NCI-H146 treated with DMSO at 0.1 percent for 48 hours (cell line): ENCODE data around the gene DYDC1.
"Not testable (repeated sequence)": the region's sequence is repeated elsewhere in the genome, so short reads cannot be mapped to it uniquely, and the experiment has no call there.

ENCODE experiments used
- DNase-seq: peaks from one replicate; lab custom pipeline; 2025; ENCODE audit not compliant: unreplicated experiment; lab: John Stamatoyannopoulos, UW

Gene DYDC1

DNA sequence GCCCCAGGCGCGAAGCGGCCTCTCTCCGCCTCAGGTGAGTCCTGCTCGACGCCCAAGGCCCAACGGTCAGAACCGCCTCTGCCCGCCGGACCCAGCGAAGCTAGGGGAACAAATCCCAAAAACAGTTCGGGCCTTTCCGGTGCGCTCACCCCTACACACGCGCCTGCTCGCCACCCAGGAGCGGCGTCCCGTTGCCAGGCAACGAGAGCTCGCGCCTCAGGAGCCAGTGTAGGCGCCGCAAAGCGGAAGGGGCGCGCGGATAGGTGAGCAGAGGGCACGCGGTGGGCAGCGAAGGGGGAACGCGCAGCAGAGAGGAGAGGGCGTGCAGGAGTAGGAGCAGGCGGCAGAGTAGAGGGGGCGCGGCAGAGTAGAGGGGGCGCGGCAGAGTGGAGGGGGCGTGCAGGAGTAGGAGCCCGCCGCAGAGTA lies at the start of gene DYDC1, which contains the start of gene DYDC2:
Gene DYDC1, minus strand, starts transcription at position 193 of the 426 bp plus-strand sequence. CDS start 4,154 bp downstream, outside the sequence.
Gene DYDC2, plus strand, starts transcription at position 219 of the 426 bp plus-strand sequence. CDS start 5,663 bp downstream, outside the sequence.
- peak; percentile 67 for DNase-seq

GRCh38 chr10:80406204-80406603 lies 49.6 kb upstream of the DYDC1 start:
- DNase-seq = no peak

- DNase-seq = no peak
These were observed 49.1 kb upstream of the DYDC1 start for GRCh38 chr10:80405626-80406025.

GRCh38 chr10:80405035-80405434 lies 48.5 kb upstream of the DYDC1 start:
- no peak for DNase-seq

DNA sequence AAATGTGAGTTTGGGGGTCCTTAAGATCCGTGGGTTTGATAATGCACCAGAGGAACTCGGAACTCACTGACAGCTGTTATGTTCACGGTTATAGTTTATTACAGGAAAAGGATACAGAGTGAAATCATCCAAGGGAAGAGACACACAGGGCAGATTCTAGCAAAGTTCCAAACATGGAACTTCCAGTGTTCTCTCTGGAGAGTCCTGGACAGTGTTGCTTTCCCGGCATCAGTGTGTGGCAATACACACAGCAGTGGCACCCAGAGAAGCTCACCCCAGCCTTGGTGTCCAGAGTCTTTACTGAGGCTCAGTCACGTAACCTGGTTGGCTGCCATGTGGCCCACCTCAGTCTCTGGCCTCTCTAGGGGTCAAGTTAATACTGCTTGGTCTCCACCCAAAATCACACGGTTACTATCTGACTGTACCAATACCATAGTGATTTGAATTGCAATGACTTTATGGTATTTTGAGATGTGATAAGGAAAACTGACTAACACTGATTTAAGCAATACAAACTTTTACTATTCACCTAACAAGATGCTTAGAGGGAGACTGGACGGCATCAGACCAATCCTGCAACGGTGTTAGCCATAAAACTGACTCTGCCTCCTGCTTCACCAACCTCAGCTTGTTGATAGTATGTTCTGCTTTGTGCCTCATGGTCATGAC lies 43.7 kb upstream of the DYDC1 start:
- no peak for DNase-seq

GRCh38 chr10:80397014-80397413 lies 40.5 kb upstream of the DYDC1 start:
- no peak for DNase-seq

- no peak for DNase-seq
These were observed 37.9 kb upstream of the DYDC1 start for GRCh38 chr10:80394358-80394916.

GRCh38 chr10:80392250-80392649 lies 35.7 kb upstream of the DYDC1 start:
- DNase-seq = no peak

DNA sequence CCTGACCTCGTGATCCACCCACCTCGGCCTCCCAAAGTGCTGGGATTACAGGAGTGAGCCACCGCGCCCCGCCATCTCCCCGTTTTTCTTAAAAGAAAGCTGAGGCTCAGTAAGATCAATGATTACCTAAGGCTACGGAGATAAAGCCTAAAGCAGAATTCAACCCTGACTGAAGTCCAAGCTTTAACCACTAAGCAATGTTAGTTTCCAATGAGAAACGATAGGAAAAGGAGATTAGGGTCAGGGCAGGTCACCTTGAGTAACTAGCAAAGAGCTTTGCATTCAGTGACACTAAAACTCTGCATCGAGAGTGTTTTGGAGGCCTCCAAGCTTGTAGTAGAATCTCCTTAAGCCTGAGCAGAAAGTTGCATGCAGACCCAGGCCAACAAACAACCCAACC lies 34.2 kb upstream of the DYDC1 start:
- DNase-seq = no peak

GRCh38 chr10:80382989-80383388 lies 26.4 kb upstream of the DYDC1 start:
- peak; percentile 28 for DNase-seq

DNA sequence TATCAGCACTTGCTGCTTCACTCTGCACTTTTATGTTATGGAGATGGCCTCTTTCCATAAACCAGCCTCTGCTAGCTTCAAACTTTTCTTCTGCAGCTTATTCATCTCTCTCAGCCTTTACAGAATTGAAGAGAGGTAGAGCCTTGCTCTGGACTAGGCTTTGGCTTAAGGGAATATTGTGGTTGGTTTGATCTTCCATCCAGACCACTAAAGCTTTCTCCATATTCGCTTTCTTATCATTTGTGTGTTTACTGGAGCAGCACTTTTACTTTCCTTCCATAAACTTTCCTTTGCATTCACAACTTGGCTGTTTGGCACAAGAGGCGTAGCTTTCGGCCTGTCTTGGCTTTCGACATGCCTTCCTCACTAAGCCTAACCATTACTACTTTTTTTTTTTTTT lies 23.6 kb upstream of the DYDC1 start:
- no peak for DNase-seq

DNA sequence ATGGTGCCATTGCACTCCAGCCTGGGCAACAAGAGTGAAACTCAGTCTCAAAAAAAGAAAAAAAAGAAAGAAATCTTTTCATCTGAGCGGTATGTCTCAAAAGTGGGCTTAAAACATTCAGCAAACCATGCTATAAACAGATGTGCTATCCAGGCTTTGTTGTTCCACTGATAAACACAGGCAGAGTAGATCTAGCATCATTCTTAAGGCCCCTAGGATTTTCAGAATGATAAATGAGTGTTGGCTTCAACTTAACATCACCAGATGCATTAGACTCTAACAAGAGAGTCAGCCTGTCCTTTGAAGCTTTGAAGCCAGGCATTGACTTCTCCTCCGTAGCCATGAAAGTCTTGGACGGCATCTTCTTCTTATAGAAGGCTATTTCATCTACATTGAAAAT lies 23.1 kb upstream of the DYDC1 start:
- no peak for DNase-seq

DNA sequence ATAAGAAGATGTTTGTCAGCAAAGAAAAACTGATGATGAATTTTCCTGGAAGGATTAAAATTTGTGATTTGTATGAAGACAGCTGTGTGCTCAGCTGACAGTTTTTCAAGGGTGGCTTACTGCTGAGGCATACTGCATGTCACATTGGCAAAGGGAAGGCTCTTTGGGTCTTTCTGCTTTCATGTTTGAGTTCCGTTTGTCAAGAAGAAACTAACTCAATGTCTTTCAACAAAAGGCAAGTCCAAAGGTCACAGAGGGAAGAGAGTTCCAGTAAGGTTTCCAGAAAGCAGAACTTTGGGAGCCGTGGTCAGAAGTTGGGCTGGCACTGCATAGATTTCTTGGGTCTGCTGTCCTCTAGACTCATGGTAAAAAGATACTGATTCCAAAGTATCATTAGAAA lies 16.9 kb upstream of the DYDC1 start:
- no peak for DNase-seq

DNA sequence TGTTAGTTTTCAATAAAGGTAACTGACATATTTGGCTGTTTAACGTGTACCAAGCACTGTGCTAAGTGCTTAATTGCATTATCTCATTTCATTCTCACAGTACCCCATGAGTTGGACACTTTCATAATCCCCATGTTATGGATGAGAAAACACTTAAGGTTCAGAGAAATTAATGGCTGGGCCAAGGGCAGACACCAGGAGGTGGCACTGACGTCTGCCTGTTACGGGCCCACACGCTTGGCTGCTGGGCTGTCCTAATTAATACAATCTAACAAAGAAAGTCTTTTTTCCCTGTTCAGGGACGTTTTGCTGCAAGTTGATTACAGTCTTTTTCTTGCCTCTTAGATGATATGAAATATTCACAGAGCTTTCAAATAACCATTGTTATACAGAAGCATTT lies 16.1 kb upstream of the DYDC1 start:
- DNase-seq = no peak

- DNase-seq = no peak
These were observed 14.9 kb upstream of the DYDC1 start for GRCh38 chr10:80371467-80371866.

- DNase-seq = no peak
These were observed 9.0 kb upstream of the DYDC1 start for GRCh38 chr10:80365510-80365909.

GRCh38 chr10:80359644-80360043 lies 3.1 kb upstream of the DYDC1 start:
- no peak for DNase-seq

DNA sequence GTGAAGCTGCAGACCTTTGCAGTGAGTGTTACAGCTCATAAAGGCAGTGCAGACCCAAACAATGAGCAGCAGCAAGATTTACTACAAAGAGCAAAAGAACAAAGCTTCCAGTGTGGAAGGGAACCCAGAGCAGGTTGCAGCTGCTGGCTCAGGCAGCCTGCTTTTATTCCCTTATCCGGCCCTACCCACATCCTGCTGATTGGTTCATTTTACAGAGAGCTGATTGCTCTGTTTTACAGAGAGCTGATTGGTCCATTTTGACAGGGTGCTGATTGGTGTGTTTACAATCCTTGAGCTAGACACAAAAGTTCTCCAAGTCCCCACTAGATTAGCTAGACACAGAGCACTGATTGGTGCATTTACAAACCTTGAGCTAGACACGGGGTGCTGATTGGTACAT lies 2.4 kb upstream of the DYDC1 start:
- DNase-seq = not testable (repeated sequence)

DNA sequence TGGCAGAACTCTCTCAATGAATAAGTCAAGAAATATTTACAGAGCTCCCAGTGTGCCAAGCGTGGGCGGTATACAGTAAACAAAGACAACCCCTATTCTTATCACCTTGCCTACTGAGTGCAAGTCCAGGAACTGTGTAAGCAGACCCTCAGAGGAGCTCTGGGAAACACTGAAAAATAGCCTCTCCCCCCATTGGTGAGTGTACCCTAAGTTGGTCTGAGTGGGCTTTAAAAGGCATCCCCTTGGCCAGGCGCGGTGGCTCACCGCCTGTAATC lies 1.2 kb upstream of the DYDC1 start:
- DNase-seq = no peak

DNA sequence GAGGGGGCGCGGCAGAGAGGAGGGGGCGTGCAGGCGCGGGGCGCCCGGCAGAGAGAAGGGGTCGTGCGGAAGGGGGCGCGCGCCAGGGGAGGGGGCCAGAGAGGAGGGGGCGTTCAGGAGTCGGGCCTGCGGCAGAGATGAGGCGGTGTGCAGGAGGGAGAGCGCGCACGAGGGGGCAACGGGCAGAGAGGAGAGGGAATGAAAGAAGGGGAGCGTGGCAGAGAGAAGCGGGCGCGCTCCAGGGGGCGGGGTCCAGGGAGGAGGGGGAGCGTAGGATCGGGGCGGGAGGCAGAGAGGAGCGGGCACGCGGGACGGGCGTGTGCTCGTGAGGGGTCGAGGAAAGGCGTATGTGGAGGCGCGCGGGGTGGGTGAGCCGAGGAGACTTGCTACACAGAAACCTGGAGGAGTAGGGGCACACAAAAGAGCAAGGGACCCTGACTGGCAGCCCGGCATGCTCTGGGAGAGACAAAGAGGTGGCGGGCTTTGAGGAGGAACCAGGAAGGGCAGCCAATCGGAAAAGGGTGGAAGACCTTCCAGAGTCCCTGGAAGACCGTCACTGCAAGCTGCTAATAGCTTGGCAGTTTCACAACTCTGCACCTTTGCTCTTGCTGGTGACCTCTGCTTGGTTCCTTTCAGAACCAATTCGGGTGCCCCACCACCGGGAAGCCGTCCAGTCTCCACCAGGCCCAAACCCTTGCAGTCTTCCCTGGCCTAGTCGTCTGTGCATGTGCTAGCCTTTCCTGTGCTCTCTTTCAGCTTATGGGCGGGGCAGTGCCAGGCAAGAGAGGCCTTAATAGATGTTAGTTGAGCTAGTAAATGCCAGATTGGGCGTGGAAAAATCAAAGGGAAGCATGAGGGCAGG lies 665 bp upstream of the DYDC1 start:
- DNase-seq = peak; percentile 59

DNA sequence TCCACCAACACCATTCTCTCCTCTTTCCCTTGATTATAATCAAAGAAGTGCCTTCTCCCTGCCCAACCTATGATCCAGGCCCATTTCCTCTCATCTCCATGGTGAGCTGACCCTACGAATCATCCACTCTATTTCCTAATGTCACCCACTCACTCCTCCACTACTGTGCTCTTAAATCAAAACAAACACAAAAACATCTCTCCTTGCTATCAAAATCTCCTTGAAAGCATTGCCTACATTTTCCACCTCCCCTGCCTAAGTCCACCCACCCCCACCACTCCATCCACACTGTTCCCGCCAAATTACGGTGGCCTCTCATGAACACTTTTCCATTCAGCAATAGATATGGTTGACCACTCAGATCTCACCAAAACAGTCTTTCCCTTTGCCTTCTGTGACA lies 5.3 kb downstream of the DYDC1 start:
- DNase-seq = no peak

GRCh38 chr10:80350251-80350650 lies 6.3 kb downstream of the DYDC1 start:
- DNase-seq = no peak
